Memory B cell (primary cell): ENCODE results near the gene IRAK2.

Experiments used
- ATAC-seq: fragments of 150-1000 bp; cut with Tn5 transposase; 2 replicates; pipeline ENCODE4 v1.10.0; 2021; ENCODE audit warnings: low read depth, mild to moderate bottlenecking, moderate library complexity
- DNase-seq, 2 donors: peaks; one replicate each; pipeline ENCODE4 v3.0.0; 2022; ENCODE audit warnings: low spot score in 2 of 2
- H3K27ac Mint-ChIP-seq: one replicate; pipeline ENCODE4 v1.8.0; 2022; ENCODE audit warnings: mild to moderate bottlenecking, moderate library complexity, mixed read lengths
- H3K27me3 Mint-ChIP-seq: one replicate; pipeline ENCODE4 v1.8.0; 2022; ENCODE audit warnings: mixed read lengths
- H3K36me3 Mint-ChIP-seq: one replicate; pipeline ENCODE4 v1.8.0; 2022; ENCODE audit warnings: mild to moderate bottlenecking, mixed read lengths
- H3K4me1 Mint-ChIP-seq: one replicate; pipeline ENCODE4 v1.8.0; 2022; ENCODE audit warnings: mixed read lengths
- H3K4me3 Mint-ChIP-seq: one replicate; pipeline ENCODE4 v1.8.0; 2022; ENCODE audit warnings: mild to moderate bottlenecking, moderate library complexity, mixed read lengths
- H3K9me3 Mint-ChIP-seq: one replicate; pipeline ENCODE4 v1.8.0; 2022; ENCODE audit warnings: mixed read lengths

The IRAK2 gene

GRCh38 chr3:10205451-10206165, 40.9 kb downstream of the IRAK2 start:
- Mint-ChIP-seq H3K27me3 (no peaks in the 10 kb centered on the region), H3K27ac (no peak overlapping the region), H3K9me3 (no peaks in the 10 kb centered on the region), H3K36me3 (peaks cover 22% of the 10 kb centered on the region), H3K4me1 (peaks cover 13% of the 10 kb centered on the region), H3K4me3 (no peak overlapping the region)
- no peak for ATAC-seq
- DNase-seq = no peak

GRCh38 chr3:10206166-10206511, 41.4 kb downstream of the IRAK2 start:
- DNase-seq (no peak), ATAC-seq (no peak)
- H3K27ac Mint-ChIP-seq = no peak overlapping the region
- peaks cover 10% of the 10 kb centered on the region for H3K4me1 Mint-ChIP-seq
- H3K9me3 Mint-ChIP-seq = no peaks in the 10 kb centered on the region
- H3K36me3 Mint-ChIP-seq = peaks cover 19% of the 10 kb centered on the region
- H3K4me3 Mint-ChIP-seq = no peak overlapping the region
- H3K27me3 Mint-ChIP-seq = no peaks in the 10 kb centered on the region

GRCh38 chr3:10213156-10213792, 48.6 kb downstream of the IRAK2 start:
- Mint-ChIP-seq H3K4me3 (no peak overlapping the region), H3K9me3 (peaks cover 10% of the 10 kb centered on the region), H3K27me3 (no peaks in the 10 kb centered on the region), H3K27ac (peak overlapping the region; percentile 92), H3K36me3 (peaks cover 39% of the 10 kb centered on the region), H3K4me1 (peaks cover 18% of the 10 kb centered on the region)
- peak in 1 of 2 donors; percentile 33 for DNase-seq
- peak; percentile 89 for ATAC-seq

GRCh38 chr3:10215578-10216368, 51.1 kb downstream of the IRAK2 start:
- no peak for DNase-seq
- peaks cover 23% of the 10 kb centered on the region for H3K4me1 Mint-ChIP-seq
- peak overlapping the region; percentile 77 for H3K27ac Mint-ChIP-seq
- H3K9me3 Mint-ChIP-seq = peaks cover 10% of the 10 kb centered on the region
- no peak for ATAC-seq
- H3K36me3 Mint-ChIP-seq = peaks cover 38% of the 10 kb centered on the region
- H3K4me3 Mint-ChIP-seq = no peak overlapping the region
- H3K27me3 Mint-ChIP-seq = no peaks in the 10 kb centered on the region

GRCh38 chr3:10217359-10217758, 52.6 kb downstream of the IRAK2 start:
- H3K9me3 Mint-ChIP-seq = peaks cover 10% of the 10 kb centered on the region
- DNase-seq (no peak), ATAC-seq (no peak)
- H3K36me3 Mint-ChIP-seq = peaks cover 38% of the 10 kb centered on the region
- no peaks in the 10 kb centered on the region for H3K27me3 Mint-ChIP-seq
- H3K27ac Mint-ChIP-seq = peak overlapping the region; percentile 77
- H3K4me1 Mint-ChIP-seq = peaks cover 30% of the 10 kb centered on the region
- H3K4me3 Mint-ChIP-seq = no peak overlapping the region

- H3K27me3 Mint-ChIP-seq = no peaks in the 10 kb centered on the region
- H3K27ac Mint-ChIP-seq = peak overlapping the region; percentile 94
- H3K9me3 Mint-ChIP-seq = peaks cover 10% of the 10 kb centered on the region
- no peak for ATAC-seq
- no peak overlapping the region for H3K4me3 Mint-ChIP-seq
- H3K36me3 Mint-ChIP-seq = peaks cover 36% of the 10 kb centered on the region
- no peak for DNase-seq
- peaks cover 43% of the 10 kb centered on the region for H3K4me1 Mint-ChIP-seq
Observed at GRCh38 chr3:10219737-10220136, 55.0 kb downstream of the IRAK2 start.

GRCh38 chr3:10223676-10224639, 59.2 kb downstream of the IRAK2 start:
- peak overlapping the region; percentile 89 for H3K27ac Mint-ChIP-seq
- no peaks in the 10 kb centered on the region for H3K9me3 Mint-ChIP-seq
- peak; percentile 61 for ATAC-seq
- H3K27me3 Mint-ChIP-seq = no peaks in the 10 kb centered on the region
- H3K4me1 Mint-ChIP-seq = peaks cover 51% of the 10 kb centered on the region
- H3K36me3 Mint-ChIP-seq = peaks cover 17% of the 10 kb centered on the region
- H3K4me3 Mint-ChIP-seq = peak overlapping the region; percentile 41
- DNase-seq = peak; percentile 38 to 52

- peaks cover 15% of the 10 kb centered on the region for H3K36me3 Mint-ChIP-seq
- no peaks in the 10 kb centered on the region for H3K27me3 Mint-ChIP-seq
- ATAC-seq = peak; percentile 18
- H3K27ac Mint-ChIP-seq = peak overlapping the region; percentile 89
- DNase-seq = peak; percentile 53 to 58
- peak overlapping the region; percentile 60 for H3K4me3 Mint-ChIP-seq
- peaks cover 46% of the 10 kb centered on the region for H3K4me1 Mint-ChIP-seq
- H3K9me3 Mint-ChIP-seq = no peaks in the 10 kb centered on the region
Observed at GRCh38 chr3:10224794-10225665, 60.3 kb downstream of the IRAK2 start.

- peak overlapping the region; percentile 89 for H3K27ac Mint-ChIP-seq
- H3K4me1 Mint-ChIP-seq = peaks cover 41% of the 10 kb centered on the region
- ATAC-seq (peak; percentile 71), DNase-seq (peak; percentile 34 to 42)
- peak overlapping the region; percentile 43 for H3K4me3 Mint-ChIP-seq
- H3K9me3 Mint-ChIP-seq = no peaks in the 10 kb centered on the region
- no peaks in the 10 kb centered on the region for H3K27me3 Mint-ChIP-seq
- H3K36me3 Mint-ChIP-seq = peaks cover 13% of the 10 kb centered on the region
Observed at GRCh38 chr3:10226293-10226692, 61.6 kb downstream of the IRAK2 start.

GRCh38 chr3:10228248-10228950, 63.7 kb downstream of the IRAK2 start:
- H3K27ac Mint-ChIP-seq = no peak overlapping the region
- H3K4me1 Mint-ChIP-seq = peaks cover 31% of the 10 kb centered on the region
- H3K36me3 Mint-ChIP-seq = peaks cover 15% of the 10 kb centered on the region
- no peaks in the 10 kb centered on the region for H3K9me3 Mint-ChIP-seq
- no peaks in the 10 kb centered on the region for H3K27me3 Mint-ChIP-seq
- H3K4me3 Mint-ChIP-seq = no peak overlapping the region
- ATAC-seq (no peak), DNase-seq (no peak)

- H3K36me3 Mint-ChIP-seq = peaks cover 15% of the 10 kb centered on the region
- no peak overlapping the region for H3K27ac Mint-ChIP-seq
- peaks cover 23% of the 10 kb centered on the region for H3K4me1 Mint-ChIP-seq
- DNase-seq = no peak
- no peaks in the 10 kb centered on the region for H3K27me3 Mint-ChIP-seq
- ATAC-seq = no peak
- no peak overlapping the region for H3K4me3 Mint-ChIP-seq
- no peaks in the 10 kb centered on the region for H3K9me3 Mint-ChIP-seq
Observed at GRCh38 chr3:10229576-10229975, 64.9 kb downstream of the IRAK2 start.

GRCh38 chr3:10232137-10232536, 67.4 kb downstream of the IRAK2 start:
- DNase-seq (no peak), ATAC-seq (peak; percentile 59)
- Mint-ChIP-seq H3K36me3 (peaks cover 20% of the 10 kb centered on the region), H3K27me3 (no peaks in the 10 kb centered on the region), H3K4me1 (peaks cover 6% of the 10 kb centered on the region), H3K27ac (peak overlapping the region; percentile 80), H3K4me3 (peak overlapping the region; percentile 43), H3K9me3 (no peaks in the 10 kb centered on the region)
